HS-5 (cell line): ENCODE data around the gene DNM2.

Source experiments
- DNase-seq: peaks from one replicate; pipeline ENCODE4 v3.0.0-alpha.2; 2012; ENCODE audit warnings: low read depth

Gene DNM2

DNA sequence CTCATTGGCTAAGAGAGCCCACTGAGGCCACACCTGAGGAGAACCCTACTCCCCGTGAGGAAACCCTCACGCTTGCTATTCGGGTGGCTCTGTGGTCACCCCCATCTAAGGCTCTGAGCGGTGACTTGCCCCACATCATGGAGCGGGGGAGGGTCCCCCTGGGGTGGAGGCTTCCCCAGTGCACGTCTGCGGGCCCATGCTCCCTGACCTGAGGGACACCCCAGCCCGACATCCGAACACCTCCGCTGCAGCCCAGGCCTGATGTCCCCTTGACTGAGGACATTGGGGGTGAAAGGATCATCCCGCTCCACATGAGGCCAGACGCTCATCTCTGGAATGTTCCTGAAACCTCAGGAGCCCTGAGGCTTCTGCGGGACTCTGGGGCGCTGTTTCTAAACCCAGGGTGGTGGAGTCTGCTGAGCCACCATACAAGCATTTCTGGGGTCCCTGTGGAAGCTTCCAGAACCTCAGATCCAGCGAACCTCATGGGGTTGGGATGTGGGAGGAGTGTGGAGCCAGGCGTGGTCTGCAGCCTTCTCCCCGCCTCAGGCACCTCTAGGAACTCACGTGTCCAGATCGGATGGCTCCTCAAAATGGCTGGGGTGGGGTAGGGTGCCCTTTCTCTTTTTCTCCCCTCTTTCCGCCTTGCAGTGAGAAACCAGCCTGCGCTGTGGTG lies 98.2 kb downstream of the DNM2 start:
- no peak for DNase-seq

DNA sequence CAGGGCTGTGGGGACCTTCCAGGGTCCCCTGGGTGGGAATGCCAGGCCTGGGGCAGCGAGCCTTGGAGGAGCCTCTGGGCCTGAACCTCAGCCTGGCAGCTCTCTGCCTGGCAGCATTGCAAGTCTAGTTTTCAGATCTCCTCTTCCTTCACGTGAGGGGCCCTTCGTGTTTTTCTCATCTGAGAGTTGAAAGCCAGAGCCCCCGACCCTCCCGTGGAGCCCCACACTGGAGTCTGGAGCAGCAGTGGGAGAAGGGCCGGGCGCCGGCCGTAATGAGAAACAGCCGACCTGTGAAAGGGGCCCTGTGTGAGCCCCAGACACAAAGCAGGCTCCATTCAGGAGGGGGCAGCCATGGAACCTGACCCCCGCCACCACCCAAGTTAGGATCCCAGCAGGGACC lies 98.8 kb downstream of the DNM2 start:
- DNase-seq = no peak

DNA sequence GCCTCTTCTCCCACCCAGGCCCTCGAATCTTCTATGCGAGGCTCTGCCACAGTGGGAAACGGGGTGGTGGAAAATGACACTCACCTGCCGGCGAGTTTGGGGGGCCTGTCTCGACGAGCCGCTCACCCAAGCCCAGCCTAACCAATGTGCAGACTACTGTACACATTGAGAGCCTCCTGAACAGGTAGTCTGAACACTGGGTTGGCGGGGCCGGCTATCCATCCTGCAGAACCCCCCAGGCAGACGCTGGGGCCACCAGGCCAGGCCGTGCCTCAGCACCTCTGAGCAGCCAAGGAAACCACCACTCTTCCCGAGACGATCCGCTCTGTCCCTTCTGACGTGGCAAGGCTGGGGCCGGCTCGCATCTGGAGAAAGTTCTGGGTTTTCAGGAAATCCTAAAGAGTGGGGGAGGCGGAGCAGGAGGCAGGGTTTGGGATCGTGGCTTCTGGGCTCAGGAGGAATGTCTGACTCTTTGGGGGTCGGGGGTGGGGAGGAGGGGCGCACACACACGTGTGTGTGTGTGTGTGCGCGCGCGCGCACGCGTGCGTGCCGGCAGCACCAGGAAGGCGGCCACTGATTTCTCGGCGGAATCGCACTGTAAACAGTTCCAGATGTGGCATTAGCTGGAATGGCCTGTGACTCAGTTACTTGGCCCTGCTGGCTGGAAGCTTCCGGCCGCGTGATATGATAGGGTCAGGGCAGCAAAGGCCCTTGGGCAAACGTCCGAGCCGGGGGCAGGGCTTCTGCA lies 99.6 kb downstream of the DNM2 start:
- DNase-seq = peak; percentile 97

DNA sequence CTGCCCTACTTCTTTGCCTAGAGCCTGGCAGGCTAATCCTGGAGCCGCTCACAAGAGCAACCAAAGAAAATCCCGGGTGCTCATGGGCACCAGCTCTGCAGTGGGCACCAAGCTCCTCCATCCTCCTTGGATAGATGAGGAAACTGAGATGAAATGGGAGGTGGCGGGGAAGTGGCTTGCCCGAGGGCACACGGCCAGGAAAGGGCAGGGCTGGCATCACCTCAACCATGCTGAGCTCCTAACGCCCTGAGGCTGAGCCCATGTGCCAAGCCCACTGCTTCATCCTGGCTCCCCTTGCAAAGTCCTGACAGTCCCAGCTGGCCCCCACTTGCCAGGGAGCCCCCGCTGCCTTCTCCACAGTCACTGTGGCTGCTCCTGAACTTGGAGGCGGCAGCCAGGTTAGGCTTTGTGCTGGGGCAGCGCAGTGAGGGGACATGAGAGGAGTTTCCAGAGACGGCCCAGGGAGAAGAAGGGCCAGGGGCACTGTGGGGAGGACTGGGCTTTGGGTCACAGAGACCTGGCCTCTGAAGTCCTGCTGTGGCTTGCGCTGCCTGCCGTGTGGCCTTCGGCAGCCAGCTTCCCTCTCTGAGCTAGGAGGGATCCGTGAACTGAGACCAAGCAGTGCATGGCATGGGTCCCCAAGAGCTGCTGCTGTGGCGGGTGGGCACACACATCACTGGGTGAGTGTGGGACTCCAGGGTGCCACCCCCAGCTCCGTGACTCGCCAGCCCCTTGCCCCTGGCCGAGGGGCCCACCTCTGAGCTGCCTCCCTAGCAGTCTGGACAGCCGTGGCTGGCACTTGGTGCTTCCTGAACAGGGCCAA lies 100.6 kb downstream of the DNM2 start:
- no peak for DNase-seq

DNA sequence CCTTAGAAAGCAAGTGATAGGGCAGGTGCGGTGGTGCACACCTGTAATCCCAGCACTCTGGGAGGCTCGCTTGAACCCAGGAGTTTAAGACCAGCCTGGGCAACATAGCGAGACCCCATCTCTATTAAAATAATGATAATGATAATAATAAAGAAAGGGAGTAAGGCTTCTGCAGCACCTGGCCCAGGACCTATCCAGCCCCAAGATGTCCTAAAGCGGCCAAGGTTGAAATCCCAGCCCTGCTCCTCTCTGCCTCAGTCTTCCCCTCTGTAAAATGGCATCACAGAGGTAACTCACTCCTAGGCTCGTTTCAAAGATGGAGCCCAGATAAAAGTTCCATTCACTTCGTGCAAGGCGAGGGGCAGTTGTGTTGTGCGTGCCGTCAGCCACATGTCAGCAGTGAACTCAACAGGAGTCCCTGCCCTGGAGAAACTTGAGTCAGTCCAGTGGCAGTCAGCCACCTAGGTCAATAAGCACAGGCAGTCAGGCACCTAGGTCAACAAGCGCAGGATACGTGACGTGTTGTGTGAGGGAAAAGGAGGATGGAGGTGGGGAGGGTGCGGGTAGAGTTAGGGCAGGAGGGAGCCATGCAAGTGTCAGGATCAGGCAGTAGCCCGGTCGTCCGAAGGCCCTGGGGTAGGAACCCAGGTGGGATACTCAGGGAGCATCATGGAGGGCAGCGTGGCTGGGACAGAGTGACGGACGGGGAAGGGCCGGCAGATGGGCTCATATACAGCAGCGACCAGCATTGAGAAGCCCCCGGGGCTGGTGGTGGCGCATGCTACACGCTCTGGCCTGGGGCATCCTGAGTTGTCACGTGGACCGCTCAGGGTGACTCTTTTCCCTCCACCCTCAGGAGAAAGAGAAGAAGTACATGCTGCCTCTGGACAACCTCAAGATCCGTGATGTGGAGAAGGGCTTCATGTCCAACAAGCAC lies 101.5 kb downstream of the DNM2 start:
- no peak for DNase-seq

DNA sequence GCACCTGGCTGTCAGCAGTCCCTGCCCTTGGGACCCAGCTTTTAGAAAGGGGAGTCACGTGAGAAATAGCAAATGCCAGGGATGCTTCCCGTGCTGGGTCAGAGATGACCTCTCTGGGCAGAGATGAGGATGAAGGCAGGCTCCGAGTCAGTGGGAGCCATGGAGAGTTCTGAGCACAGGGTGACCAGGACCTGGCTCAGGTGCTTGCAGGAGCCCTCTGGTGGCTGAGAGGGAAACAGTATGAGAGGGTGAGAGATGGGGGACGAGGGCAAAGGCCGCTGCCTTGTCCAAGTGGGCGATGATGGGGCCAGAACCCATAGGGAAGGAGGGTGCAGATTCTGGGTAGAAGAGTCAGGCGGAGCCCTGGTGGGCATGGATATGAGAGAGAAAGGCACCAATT lies 102.3 kb downstream of the DNM2 start:
- no peak for DNase-seq

DNA sequence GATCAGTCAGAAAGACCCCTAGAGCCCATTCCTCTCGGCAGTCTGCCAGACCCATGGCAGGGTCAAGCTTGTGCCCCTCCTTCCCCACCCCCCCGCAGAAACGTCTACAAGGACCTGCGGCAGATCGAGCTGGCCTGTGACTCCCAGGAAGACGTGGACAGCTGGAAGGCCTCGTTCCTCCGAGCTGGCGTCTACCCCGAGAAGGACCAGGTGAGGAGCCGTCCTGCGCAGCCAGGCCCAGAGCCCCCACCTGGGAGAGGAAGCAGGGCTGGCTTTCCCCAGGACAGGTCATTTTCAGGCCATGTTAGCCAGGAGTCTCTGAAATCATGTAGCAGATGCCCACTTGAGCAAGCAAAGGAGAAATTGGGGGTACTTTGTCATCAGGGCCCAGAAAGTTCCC lies 105.8 kb downstream of the DNM2 start:
- DNase-seq = no peak

DNA sequence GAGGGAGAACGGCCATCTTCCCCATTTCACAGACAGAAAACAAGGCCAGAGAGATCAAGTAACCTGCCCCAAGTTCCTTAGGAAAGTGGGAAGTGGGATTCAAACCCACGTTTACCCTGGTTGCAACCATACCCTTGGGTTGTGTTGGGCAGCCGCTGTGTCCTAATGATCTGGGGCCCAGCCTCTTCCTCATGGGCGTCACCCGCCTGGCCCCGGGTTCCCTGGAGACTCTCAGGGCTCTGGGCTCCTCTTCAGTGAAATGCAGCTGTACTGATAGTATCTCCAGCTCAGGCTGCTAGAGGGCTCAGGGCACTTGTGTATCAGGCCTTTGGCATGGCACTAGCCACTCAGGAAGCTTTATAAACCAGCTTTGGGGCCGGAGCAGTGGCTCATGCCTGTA lies 108.4 kb downstream of the DNM2 start:
- DNase-seq = no peak

DNA sequence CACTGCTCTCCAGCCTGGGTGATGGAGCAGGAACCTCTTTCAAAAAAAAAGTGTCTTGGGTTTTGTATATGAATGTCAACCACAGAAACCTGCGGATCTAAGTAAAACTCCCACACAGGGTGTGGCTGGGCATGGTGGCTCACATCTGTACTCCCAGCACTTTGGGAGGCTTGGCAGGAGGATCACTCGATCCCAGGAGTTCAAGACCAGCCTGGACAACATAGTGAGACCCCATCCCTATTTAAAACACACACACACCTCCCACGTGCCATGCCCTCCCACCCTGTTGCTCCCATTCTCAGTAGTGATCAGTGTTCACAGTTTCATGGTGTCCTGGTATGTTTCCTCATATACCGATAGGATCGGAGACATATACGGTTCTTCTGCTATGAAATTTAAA lies 109.0 kb downstream of the DNM2 start:
- DNase-seq = no peak

DNA sequence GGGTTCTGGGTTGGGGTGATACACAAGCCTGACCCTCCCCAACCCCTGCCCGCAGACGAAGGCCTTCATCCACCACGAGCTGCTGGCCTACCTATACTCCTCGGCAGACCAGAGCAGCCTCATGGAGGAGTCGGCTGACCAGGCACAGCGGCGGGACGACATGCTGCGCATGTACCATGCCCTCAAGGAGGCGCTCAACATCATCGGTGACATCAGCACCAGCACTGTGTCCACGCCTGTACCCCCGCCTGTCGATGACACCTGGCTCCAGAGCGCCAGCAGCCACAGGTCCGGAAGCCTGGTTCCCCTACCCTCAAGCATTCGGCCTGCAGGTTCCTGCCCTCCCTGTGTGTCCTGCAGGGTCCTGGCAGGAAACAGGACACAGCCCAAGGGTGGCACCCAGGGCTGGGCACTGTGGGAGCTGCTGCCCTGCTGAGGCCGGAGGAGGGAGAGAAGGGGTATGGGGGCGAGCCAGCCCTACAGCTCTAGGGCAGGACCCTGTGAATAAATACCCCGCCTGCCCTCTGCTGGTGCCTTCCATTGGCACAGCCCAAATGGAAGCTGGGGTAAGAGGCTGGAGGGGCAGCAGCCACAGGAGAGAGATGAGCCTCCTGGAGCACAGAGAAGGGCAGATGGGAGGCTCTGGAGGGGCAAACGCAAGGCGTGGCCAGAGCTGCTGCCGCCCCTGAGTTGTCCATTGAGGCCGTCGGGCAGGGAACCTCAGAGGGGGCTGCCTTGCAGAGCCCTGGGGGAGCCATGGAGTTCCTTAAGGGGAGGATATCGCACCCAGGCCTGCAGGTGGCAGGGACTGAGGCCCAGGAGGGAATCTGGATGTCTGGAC lies 111.3 kb downstream of the DNM2 start:
- no peak for DNase-seq

DNA sequence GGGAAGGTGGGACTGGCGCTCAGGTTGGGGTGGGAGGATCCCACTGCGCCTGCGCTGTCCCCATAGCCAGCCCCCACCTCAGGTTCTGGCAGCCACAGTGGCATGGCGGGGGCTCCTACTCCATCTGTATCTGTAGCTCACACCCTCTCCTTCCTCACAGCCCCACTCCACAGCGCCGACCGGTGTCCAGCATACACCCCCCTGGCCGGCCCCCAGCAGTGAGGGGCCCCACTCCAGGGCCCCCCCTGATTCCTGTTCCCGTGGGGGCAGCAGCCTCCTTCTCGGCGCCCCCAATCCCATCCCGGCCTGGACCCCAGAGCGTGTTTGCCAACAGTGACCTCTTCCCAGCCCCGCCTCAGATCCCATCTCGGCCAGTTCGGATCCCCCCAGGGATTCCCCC lies 112.1 kb downstream of the DNM2 start:
- DNase-seq = no peak

DNA sequence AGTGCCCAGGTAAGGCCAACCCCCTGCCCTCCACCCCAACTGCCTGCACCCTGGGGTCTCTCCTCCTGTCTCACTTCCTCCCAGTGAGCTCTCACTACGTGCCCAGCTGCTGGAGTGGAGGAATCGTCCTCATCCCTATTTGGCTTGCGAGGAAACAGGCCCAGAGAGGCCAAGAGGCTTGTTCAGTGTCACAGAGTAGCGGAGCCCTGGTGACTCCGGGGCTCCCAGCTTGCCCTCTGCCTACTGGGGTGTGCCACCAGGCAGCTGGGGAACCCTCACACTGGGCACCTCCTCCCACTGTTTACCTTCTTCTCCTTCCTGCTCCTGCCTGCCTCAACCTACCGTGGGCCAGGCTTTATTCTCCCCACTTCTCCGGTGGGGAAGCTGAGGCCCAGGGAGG lies 112.5 kb downstream of the DNM2 start:
- no peak for DNase-seq

DNA sequence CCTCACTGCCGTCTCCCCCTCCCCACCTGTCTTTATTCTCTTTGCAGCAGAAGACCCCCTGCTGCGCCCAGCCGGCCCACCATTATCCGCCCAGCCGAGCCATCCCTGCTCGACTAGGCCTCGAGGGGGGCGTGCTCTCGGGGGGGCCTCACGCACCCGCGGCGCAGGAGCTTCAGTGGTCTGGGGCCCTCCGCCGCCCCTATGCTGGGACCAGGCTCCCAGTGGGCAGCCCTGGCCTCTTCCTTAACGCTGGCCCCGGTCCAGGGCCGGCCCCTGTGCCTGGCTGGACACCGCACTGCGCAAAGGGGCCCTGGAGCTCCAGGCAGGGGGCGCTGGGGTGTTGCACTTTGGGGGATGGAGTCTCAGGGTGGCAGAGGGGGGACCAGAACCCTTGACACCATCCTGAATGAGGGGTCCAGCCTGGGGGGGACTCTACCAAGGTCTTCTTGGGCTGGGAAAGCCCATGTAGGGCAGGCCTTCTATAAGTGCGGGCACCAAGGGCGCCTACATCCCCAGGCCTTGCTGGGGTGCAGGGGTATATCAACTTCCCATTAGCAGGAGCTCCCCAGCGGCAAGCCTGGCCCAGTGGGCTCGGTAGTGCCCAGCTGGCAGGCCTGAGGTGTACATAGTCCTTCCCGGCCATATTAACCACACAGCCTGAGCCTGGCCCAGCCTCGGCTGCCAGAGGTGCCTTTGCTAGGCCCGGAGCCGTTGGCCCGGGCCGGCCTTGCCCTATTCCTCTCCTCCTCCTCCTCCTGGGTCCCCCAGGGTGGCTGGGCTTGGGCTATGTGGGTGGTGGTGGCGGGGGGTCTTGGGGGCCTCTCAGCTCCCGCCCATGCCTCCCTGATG lies 113.3 kb downstream of the DNM2 start:
- no peak for DNase-seq

DNA sequence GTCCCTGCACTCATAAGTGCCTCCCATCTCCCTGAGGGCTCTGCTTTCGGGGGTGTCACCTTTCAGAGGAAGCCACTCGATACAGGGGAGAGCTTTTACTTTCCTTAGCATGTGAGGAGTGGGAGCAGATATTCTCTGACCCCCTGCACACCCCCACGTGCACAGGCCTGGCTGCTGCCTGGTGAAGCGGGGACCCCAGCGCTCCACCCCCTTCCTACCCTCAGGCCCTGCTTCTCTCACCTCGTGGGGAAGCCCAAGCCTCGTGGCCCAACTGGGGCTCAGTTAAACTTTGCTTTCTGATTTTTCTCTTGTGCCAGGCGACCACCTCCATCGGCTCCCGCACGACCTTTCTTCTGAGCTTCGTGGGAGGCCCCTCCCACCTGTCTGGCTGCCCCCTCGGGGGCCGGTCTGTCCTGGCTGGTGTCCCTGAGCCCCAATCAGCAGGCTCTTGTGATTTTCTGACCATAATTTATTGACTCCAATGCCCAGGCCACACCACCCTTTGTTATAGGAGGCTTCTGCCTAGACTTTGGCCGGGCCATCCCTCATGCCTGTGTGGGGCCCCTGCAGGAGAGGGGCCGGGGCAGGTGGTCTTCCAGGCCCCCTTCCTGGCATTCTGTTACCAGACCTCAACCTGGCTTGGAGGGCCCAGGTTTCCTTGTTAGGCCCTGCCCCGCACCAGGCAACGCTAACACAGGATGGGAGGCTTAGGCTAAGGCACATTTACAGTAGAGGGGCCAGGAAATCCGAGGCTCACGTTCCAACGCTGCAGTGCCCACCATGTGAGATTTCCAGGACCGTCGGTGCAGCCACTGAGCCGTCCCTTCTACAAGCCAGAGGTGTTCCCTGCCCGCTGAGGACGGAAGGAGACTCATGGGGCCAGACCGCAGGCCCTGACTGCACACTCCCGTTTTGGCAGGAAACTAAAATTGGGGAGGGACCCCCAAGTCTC lies 114.4 kb downstream of the DNM2 start:
- no peak for DNase-seq

DNA sequence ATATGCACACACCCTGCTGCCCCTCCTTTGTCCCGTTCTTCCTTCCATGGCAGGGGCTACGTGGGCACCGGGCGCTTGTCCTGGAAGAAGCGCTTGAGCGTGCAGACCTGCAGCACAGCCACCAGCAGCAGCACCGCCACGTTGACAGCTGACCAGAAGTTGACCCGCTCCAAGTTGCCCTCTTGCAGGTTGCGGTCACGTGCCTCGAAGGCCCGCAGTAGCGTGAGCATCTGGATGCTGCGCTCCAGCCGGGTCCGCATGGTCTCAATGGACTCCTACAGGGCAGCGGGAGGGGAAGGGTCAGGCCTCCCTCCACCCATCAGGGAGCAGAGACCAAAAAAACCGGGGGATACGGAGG lies 115.0 kb downstream of the DNM2 start:
- DNase-seq = no peak

DNA sequence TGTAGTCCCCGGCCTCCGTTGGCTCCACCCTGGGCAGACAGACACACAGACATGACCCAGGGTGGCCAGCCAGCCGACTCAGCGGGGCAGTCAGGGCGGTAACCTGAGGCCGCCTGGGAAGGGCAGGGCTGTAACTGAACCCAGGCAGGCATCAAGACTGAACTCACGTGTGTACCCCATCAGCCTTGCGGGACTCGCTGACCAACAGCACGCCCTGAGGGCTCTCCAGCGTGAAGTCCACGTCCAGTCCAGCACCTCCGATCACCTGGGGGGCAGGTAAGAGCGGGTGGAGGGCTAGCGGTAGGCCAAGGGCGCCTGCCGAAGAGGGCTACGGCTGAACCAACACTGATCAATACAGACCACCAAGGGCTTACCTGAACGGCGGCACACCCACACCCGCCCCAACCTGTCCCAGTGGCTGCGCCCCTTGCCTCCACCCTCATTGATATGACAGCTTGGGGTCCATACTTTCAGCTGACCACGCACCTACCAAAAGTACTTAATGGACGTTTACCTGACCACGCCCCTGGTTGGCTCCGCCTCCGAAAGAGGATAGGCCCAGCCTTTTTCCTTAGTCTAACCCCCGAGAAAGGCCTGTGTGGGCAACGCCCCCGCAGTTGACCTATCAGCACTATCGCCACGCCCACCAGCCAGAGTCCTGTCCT lies 117.3 kb downstream of the DNM2 start:
- no peak for DNase-seq

DNA sequence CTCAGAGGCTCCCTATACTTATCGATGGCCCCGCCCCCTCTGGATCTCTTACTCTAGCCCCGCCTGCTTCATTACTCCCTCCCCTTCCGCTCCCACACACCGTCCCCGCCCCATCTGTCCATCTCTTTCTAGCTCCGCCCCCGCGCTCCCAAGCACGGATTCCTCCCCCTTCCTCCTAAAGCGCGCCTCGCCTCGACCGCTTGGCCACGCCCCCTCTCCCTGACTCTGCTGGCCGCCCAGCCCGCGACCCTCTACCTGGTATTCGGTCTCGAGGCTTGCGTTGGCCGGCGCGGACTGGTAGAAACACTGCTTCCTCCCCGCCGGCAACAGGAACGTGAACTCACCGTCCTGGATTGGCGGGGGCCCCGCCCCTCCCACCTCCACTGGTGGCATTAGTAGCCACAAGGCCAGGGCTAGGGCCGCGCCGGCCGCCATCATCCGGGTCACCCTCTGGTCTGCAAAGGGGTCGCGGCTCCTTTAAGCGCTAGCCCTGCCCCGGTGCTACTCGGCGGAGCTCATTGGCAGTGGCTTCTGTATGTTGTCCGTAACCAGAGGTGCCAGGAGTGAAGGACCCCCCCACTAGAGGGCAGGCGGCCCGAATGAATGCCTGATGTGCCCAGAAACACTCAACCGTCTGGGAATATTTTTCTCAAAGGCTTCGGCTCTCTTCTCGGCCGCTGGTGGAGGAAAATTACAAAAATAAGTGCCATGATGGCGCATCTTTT lies 118.0 kb downstream of the DNM2 start, which contains the start of gene TMED1:
TMED1 (minus strand) TSS at position 459 of the 725 bp plus-strand sequence; CDS start at position 438, 21 bp downstream.
- DNase-seq = peak; percentile 95
